Skin of body (tissue), 2 donors: ENCODE measurements around the gene RAB22A. TPM values are rescaled to one million over a fixed set of nuclear protein-coding genes. Genes with fewer than 3 reads are reported as not detected.
"Not testable (repeated sequence)": the region's sequence is repeated elsewhere in the genome, so short reads cannot be mapped to it uniquely, and the experiment has no call there.

ENCODE experiments used
- DNase-seq: peaks from one replicate; lab custom pipeline; 2025; lab: John Stamatoyannopoulos, UW
- total RNA-seq: library from RNA; depleted of rRNA; stranded (reverse); fragments of >200 nt; gene quantifications from one replicate; pipeline ENCODE4 v1.2.3, GENCODE V29; 2014

RAB22A gene
- total RNA-seq, 1 donor from 2014 or later: 16.7 TPM

GRCh38 chr20:58408603-58409246 lies 99.2 kb downstream of the RAB22A start:
- DNase-seq: no peak

GRCh38 chr20:58414216-58414615 lies 104.7 kb downstream of the RAB22A start:
- DNase-seq: not testable (repeated sequence)

GRCh38 chr20:58414786-58415185 lies 105.3 kb downstream of the RAB22A start:
- DNase-seq: not testable (repeated sequence)

GRCh38 chr20:58416057-58416456 lies 106.5 kb downstream of the RAB22A start:
- no peak for DNase-seq

- DNase-seq: no peak
Measured at GRCh38 chr20:58416835-58417234, 107.3 kb downstream of the RAB22A start.

Other genes with a start within 250 kb of the RAB22A start
- gene ANKRD60, start 81.1 kb upstream of the RAB22A start, total RNA-seq: not detected
- gene VAPB, start 79.5 kb downstream of the RAB22A start, total RNA-seq: 18.1 TPM
- 3.0 TPM for gene APCDD1L, start 205.7 kb downstream of the RAB22A start, total RNA-seq